Measurements from ENCODE around the gene GNB4.

GNB4 gene

DNA sequence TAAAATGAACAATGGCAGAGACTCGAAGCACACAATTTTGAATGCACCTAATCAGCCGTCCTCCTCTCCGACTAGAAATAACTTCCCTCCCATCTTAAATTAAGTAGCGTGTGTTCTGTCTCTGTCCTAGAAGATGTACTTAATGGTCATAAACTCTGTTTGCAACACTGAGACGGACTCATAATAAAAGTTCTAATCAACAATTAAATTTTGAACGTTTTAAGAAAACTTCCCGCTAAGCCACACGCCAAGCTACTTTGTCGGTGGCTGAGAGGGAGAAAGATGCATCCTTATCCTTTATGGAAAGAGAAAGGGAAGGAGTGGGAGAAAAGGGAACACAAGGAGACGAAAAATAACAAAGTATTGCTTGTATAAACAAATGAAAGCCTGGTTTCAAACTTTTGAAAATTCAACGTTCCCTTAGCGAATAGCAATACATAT is 989 bp downstream of the GNB4 start:
- TF ChIP-seq, protein P1, sequence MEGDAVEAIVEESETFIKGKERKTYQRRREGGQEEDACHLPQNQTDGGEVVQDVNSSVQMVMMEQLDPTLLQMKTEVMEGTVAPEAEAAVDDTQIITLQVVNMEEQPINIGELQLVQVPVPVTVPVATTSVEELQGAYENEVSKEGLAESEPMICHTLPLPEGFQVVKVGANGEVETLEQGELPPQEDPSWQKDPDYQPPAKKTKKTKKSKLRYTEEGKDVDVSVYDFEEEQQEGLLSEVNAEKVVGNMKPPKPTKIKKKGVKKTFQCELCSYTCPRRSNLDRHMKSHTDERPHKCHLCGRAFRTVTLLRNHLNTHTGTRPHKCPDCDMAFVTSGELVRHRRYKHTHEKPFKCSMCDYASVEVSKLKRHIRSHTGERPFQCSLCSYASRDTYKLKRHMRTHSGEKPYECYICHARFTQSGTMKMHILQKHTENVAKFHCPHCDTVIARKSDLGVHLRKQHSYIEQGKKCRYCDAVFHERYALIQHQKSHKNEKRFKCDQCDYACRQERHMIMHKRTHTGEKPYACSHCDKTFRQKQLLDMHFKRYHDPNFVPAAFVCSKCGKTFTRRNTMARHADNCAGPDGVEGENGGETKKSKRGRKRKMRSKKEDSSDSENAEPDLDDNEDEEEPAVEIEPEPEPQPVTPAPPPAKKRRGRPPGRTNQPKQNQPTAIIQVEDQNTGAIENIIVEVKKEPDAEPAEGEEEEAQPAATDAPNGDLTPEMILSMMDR (IDR thresholded peaks at IDR 0.05; ENCODE audit: unreplicated experiment in 3 of 3), result no peak
- peaks cover 5% of the 10 kb centered on the region for H3K36me3 Mint-ChIP-seq (ENCODE audit: low read depth)
- no peaks in the 10 kb centered on the region for H3K27me3 Mint-ChIP-seq (ENCODE audit: low read depth)
- peak overlapping the region; percentile 85 to 95 (median 92) for H3K27ac Mint-ChIP-seq
- no peaks in the 10 kb centered on the region for H3K9me3 Mint-ChIP-seq
- H3K4me1 Mint-ChIP-seq, result peaks cover 40% of the 10 kb centered on the region
- peak overlapping the region; percentile 87 to 95 (median 92) for H3K4me3 Mint-ChIP-seq

GRCh38 chr3:179449636-179450035 is 1.6 kb downstream of the GNB4 start:
- Mint-ChIP-seq H3K27me3 (ENCODE audit: low read depth) (no peaks in the 10 kb centered on the region), H3K9me3 (no peaks in the 10 kb centered on the region), H3K36me3 (ENCODE audit: low read depth) (peaks cover 5% of the 10 kb centered on the region), H3K4me3 (peak overlapping the region; percentile 87 to 95 (median 92)), H3K4me1 (peaks cover 40% of the 10 kb centered on the region), H3K27ac (peak overlapping the region; percentile 85 to 95 (median 92))
- TF ChIP-seq, protein P1 (IDR thresholded peaks at IDR 0.05; ENCODE audit: unreplicated experiment in 3 of 3), result no peak

- H3K27me3 Mint-ChIP-seq (ENCODE audit: low read depth), result no peaks in the 10 kb centered on the region
- peak overlapping the region in 1 of 3 experiments; percentile 30 for H3K27ac Mint-ChIP-seq
- TF ChIP-seq, protein P1 (IDR thresholded peaks at IDR 0.05; ENCODE audit: unreplicated experiment in 3 of 3), result no peak
- peaks cover 5% of the 10 kb centered on the region for H3K36me3 Mint-ChIP-seq (ENCODE audit: low read depth)
- peak overlapping the region in 2 of 3 experiments; percentile 48 to 55 for H3K4me3 Mint-ChIP-seq
- H3K9me3 Mint-ChIP-seq, result no peaks in the 10 kb centered on the region
- peaks cover 37% of the 10 kb centered on the region for H3K4me1 Mint-ChIP-seq
Measured at GRCh38 chr3:179447251-179447650, 4.0 kb downstream of the GNB4 start.

DNA sequence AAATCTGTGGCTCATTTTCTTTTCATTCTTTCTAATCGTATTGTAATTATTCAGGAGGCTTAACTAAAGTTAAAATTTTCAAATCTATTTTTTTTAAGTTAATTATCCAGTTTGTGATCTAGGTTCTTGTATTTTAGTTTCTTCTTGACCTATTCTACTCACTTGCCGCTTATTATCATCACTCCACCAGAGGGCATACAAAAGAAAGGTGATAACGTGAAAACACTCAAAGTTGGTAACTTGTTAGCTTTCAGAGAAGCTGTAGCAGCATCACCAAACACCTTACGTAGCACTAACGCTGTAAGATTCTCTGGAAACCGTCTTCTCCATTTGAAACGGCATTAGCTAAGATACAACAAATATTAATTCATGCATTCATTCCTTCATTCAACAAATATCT is 4.8 kb downstream of the GNB4 start:
- peaks cover 5% of the 10 kb centered on the region for H3K36me3 Mint-ChIP-seq (ENCODE audit: low read depth)
- no peaks in the 10 kb centered on the region for H3K9me3 Mint-ChIP-seq
- H3K4me3 Mint-ChIP-seq, result no peak overlapping the region
- peaks cover 32% of the 10 kb centered on the region for H3K4me1 Mint-ChIP-seq
- no peaks in the 10 kb centered on the region for H3K27me3 Mint-ChIP-seq (ENCODE audit: low read depth)
- TF ChIP-seq, protein P1 (IDR thresholded peaks at IDR 0.05; ENCODE audit: unreplicated experiment in 3 of 3), result peak in 2 of 3 experiments; percentile 35 to 36
- H3K27ac Mint-ChIP-seq, result no peak overlapping the region

GRCh38 chr3:179438841-179439240 is 12.4 kb downstream of the GNB4 start:
- TF ChIP-seq, protein P1 (IDR thresholded peaks at IDR 0.05; ENCODE audit: unreplicated experiment in 3 of 3), result no peak
- H3K36me3 Mint-ChIP-seq (ENCODE audit: low read depth), result no peaks in the 10 kb centered on the region
- H3K4me1 Mint-ChIP-seq, result peaks cover 3% of the 10 kb centered on the region
- H3K9me3 Mint-ChIP-seq, result no peaks in the 10 kb centered on the region
- no peak overlapping the region for H3K4me3 Mint-ChIP-seq
- no peak overlapping the region for H3K27ac Mint-ChIP-seq
- H3K27me3 Mint-ChIP-seq (ENCODE audit: low read depth), result no peaks in the 10 kb centered on the region

DNA sequence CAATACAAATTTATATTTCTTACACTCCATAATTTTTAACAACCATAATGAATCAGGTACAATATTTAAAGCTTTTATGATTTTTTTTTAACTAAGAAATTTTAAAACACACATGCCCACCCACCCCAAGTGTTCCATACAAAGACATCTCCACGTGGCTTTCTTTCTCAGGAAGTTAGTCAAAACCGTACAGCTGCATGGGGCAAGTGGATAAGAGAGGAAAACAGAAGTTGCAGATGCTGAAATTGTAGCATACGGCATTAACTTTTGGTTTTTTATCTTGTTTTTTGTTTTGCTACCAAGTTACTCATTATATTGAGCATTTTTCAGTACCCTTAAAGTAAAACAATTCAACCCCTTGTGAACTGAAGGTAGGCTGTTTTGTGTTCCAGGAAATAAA is 14.8 kb downstream of the GNB4 start:
- Mint-ChIP-seq H3K27me3 (ENCODE audit: low read depth) (no peaks in the 10 kb centered on the region), H3K4me3 (no peak overlapping the region), H3K9me3 (no peaks in the 10 kb centered on the region), H3K36me3 (ENCODE audit: low read depth) (no peaks in the 10 kb centered on the region), H3K27ac (no peak overlapping the region), H3K4me1 (peaks cover 22% of the 10 kb centered on the region)
- TF ChIP-seq, protein P1 (IDR thresholded peaks at IDR 0.05; ENCODE audit: unreplicated experiment in 3 of 3), result no peak

Data from nephron (organoid).